HG02852 (cell line): ENCODE data around the gene NUP35.

Experiments used
- ATAC-seq: cut with Tn5 transposase; IDR thresholded peaks from one replicate; pipeline ENCODE4 v1.9.1; 2021; ENCODE audit warnings: mild to moderate bottlenecking, moderate library complexity; ENCODE audit not compliant: unreplicated experiment

The NUP35 gene

GRCh38 chr2:183207110-183207509 is 82.9 kb downstream of the NUP35 start:
- ATAC-seq, result no peak

GRCh38 chr2:183209395-183210028 is 85.3 kb downstream of the NUP35 start:
- no peak for ATAC-seq
